Germinal center (tissue), 1 donor: ENCODE results near the gene GTF3C6.
A peak's percentile ranks its signal among the peaks of the same experiment; 100 is the strongest.
"Not testable (repeated sequence)": the region's sequence is repeated elsewhere in the genome, so short reads cannot be mapped to it uniquely, and the experiment has no call there.

Experiments used
- DNase-seq: peaks from one replicate; pipeline ENCODE4 v3.0.0; 2012; ENCODE audit warnings: mixed read lengths, low spot score

The GTF3C6 gene

GRCh38 chr6:110958329-110959192 is at the start of gene GTF3C6:
TSS of gene GTF3C6 (plus strand) at chr6:110958706. CDS start at chr6:110958770, 64 bp downstream.
- peak; percentile 89 for DNase-seq

- no peak for DNase-seq
Measured at GRCh38 chr6:110930781-110931180, 27.7 kb upstream of the GTF3C6 start.

DNA sequence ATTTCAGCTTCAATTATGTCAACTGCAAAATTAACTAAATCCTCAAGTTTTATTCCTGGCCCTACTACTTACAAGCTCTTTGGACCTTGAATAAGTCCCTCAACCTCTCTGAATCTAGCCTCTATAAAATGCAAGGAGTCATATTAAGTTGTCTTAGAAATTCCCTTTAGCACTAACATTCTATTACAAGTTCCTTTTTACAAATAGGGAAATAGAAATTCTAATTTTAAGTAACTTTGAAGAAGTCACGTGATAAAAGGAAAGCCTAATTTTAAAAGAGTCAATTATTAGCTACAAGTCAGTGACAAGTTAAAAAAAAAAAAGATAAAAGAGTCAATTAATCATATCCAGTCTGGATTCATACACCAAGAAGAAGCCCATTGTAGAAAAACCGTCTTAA is 24.6 kb upstream of the GTF3C6 start:
- no peak for DNase-seq

- DNase-seq, result no peak
Measured at GRCh38 chr6:110934381-110934898, 24.1 kb upstream of the GTF3C6 start.

DNA sequence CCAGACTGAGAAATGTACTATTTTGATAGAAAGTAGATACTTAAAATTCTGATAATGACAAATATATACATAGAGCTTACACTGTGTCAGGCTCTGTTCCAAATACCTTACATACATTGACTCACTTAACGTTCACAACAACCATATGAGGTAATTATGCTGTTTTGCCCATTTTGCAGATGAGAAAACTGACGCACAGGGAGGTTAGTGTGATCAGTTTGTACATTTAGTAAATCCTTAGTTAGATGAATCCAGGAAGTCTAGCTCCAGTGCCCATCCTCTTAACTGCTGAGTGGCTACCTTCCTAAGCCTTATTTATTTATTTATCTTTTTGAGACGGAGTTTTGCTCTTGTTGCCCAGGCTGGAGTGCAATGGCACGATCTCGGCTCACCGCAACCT is 23.3 kb upstream of the GTF3C6 start:
- no peak for DNase-seq

DNA sequence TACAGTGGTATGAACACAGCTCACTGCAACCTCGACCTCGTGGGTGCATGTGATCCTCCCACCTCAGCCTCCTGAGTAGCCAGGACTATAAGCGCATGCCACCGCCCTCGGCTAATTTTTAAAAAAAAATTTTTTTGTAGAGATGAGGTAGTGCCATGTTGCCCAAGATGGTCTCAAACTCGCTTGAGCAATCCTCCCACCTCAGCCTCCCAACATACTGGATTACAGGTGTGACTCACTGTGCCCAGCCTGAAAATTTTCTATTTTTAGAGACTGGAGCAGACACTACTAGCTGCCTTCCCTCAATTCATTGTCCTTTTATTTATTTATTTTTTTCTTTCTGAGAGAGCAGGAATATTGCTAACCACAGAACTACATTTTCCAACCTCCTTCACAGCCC is 20.3 kb upstream of the GTF3C6 start:
- no peak for DNase-seq

GRCh38 chr6:110939429-110940200 is 18.9 kb upstream of the GTF3C6 start:
- DNase-seq, result no peak

GRCh38 chr6:110944681-110945151 is 13.8 kb upstream of the GTF3C6 start:
- DNase-seq, result no peak

DNA sequence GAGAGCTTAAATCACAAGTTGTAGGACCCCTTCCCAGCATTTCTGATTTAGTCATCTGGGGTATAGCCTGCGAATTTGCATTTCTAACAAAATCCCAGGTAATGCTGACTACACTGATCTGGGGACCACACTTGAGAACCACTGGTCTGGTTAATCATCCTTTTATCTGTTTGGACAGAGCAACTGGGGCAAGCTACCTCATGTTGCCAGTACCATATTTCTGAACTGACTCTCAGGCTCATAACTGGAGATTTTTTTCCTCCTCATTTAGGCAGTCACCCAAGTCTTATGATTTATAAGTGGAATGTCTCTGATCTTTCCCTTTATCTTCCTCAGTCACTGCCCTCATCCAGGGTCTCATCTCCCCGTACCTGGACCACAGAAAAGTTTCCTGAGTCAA is 12.0 kb upstream of the GTF3C6 start:
- no peak for DNase-seq

DNA sequence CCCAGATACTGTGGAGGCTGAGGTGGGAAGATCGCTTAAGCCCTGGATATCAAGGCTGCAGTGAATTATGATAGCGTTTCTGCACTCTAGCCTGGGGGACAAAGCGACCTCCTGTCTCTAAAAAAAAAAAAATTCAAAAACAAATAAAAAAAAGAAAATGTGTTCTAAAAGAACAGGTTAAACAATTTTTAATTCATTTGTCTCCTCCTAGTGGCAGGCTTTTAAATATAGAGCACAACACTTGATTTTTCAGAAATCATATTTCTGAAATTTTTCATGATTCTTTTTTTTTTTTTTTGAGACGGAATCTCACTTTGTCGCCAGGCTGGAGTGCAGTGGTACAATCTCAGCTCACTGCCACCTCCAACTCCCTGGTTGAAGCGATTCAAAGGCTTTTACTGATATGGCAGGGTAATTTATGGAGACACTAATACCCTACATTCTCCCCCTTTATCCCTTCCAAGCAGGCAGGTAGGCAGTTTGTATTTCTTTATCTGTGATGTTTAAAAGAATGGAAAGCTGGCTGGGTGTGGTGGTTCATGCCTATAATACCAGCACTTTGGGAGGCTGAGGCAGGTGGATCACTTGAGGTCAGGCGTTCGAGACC is 8.7 kb upstream of the GTF3C6 start:
- no peak for DNase-seq

GRCh38 chr6:110950440-110950839 is 8.1 kb upstream of the GTF3C6 start:
- DNase-seq, result no peak

DNA sequence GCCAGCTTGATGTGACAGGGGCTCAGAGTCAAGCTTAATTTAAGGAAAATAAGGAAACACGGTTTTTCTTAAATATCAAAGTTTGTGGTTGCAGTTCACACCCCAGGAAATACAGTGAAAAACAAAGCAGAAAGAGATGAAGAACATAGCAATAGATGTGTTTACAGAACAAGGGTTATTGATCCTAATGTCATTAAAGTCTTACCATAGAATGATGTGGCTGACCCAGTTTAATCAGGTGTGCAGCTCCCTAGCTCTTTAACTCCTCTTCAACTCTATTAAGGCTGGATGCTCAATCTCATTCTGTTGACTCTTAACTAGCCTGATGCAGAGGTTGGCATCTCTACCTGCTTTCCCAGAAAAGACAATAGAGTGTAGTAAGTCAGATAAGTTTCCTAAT is 7.5 kb upstream of the GTF3C6 start:
- no peak for DNase-seq

DNA sequence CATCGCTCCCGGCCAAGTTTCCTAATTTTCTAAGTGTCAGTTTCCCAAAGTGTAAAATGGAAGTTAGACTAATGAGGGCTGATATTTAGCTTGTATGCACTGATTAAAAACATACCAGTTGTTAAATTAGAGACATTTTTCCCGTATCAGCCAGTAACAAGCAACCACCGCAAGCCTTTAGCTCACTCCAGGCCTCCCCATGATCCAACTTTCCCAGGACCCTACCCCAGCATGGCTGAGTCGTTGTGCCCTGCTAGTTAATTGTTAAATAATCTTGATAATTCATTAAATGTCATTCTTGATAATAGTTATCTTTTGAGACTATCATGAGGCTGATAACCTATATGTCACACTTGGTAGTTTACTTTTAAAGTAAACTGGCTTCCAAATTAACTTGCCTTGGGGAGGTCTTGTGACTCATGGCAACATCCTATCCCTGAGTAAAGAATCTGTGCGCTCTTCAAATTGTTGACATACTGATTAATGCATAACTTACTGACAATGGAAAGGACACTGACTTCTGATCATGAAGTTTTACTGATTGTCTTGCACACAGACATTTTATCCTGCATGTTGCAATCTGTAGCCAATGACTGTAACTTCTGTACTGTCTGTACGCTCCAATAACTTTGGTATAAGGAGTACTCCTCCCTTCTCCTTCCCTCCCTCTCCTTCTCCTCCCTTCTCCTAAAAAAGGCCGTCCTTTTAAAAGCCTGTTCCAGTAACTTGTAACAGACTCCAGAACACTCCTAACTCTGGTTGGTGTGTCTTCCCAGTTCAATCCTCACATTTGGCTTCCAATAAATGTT is 6.3 kb upstream of the GTF3C6 start:
- DNase-seq, result no peak

DNA sequence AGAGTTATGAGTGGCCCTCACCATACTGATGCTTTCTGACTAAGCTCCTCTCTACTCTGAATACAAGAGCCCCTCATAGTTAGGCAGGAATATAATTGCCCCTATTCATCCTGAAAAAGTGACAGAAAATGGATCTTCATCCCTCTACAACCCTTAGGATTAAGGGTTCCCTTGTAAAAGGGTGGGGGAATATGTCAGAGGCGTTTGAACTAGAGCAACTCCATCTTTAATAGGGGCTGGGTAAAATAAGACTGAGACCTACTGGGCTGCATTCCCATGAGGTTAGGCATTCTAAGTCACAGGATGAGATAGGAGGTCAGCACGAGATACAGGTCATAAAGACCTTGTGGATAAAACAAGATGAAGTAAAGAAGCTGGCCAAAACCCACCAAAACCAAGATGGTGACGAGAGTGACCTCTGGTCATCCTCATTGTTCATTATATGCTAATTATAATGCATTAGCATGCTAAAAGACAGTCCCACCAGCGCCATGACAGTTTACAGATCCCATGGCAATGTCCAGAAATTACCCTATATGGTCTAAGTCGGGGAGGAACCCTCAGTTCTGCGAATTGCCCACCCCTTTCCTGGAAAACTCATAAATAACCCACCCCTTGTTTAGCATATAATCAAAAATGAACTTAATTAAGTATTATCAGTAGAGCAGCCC is 4.7 kb upstream of the GTF3C6 start:
- no peak for DNase-seq

GRCh38 chr6:110960014-110960390 is 1.5 kb downstream of the GTF3C6 start:
- no peak for DNase-seq

- not testable (repeated sequence) for DNase-seq
Measured at GRCh38 chr6:110962636-110963035, 4.1 kb downstream of the GTF3C6 start.

DNA sequence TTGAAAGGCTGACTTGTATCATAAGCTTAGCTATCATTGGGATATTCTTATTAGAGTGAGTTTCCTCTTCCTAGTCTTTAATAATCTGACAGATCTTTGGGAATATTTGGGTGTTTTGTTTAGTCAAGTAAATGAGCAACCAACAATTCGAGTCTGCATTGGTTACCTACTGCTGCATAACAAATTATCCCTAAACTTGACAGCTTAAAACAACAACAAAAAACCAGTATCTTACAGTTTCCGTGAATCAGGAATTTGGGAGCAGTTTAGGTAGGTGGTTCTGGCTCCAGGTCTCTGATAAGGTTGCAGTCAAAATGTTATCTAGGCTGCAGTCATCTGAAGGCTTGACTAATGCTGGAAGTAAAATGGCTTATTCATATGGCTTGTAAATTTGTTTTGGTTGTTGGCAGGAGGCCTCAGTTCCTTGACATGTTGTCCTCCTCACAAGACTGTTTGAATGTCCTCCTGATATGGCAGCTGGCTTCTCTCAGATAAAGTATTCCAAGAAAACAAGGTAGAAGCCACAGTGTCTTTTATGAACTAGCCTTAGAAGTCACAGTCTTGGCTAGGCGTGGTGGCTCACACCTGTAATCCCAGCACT is 7.2 kb downstream of the GTF3C6 start:
- no peak for DNase-seq

- DNase-seq, result not testable (repeated sequence)
Measured at GRCh38 chr6:110968661-110969060, 10.2 kb downstream of the GTF3C6 start.

DNA sequence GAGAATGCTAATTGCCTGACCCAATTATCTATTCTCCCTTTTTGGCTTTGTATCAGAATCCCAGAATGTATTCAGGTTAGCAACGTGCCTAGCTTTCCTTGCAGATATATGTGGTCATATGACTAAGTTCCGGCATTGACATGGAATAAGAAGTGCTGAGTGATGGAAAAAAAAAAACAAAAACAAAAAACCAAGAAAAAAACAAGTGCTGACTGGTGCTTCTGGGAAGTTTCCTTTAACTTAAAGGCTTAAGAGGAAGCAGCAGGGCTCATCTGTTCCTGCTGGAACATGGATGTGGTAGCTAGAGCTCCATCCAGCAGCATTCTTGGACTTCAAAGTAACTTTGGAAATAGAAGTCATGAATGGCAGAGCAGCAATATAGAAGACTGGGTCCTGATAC is 13.0 kb downstream of the GTF3C6 start:
- DNase-seq, result no peak

GRCh38 chr6:110976575-110976974 is 18.1 kb downstream of the GTF3C6 start:
- DNase-seq, result no peak
